Heart left ventricle (tissue), 16 donors: ENCODE results near the gene TMEM120B. TPM values are rescaled to one million over a fixed set of nuclear protein-coding genes. Genes with fewer than 3 reads are reported as not detected.
A peak's percentile ranks its signal among the peaks of the same experiment; 100 is the strongest.

Experiments
- ATAC-seq, 4 donors: fragments of 200-7000 bp; cut with Tn5 transposase; one replicate each; pipeline ENCODE4 v1.9.1; 2020 to 2022; ENCODE audit warnings: moderate library complexity in 4 of 4, mild to moderate bottlenecking in 3 of 4, moderate number of reproducible peaks in 1 of 4
- DNase-seq, 5 donors: peaks; one replicate each; pipeline ENCODE4 v3.0.0-alpha.2; 2020
- H3K27ac ChIP-seq, 12 donors: fragments of 200-600 bp; sonication (generic) in 4 of 12; one replicate each; pipeline versions ENCODE4 v1.5.0 to v1.8.0; 2016 to 2022; ENCODE audit warnings: mild to moderate bottlenecking in 2 of 12
- H3K27me3 ChIP-seq, 9 donors: fragments of 200-600 bp; sonication (generic) in 2 of 9; one replicate each; pipeline versions ENCODE4 v1.5.1 to v1.8.0; 2016 to 2022; ENCODE audit warnings: mild to moderate bottlenecking in 3 of 9
- H3K36me3 ChIP-seq, 9 donors: fragments of 200-600 bp; sonication (generic) in 2 of 9; one replicate each; pipeline versions ENCODE4 v1.5.0 to v1.8.0; 2018 to 2022; ENCODE audit warnings: mild to moderate bottlenecking in 2 of 9
- H3K4me1 ChIP-seq, 12 donors: fragments of 200-600 bp; sonication (generic) in 4 of 12; one replicate each; pipeline versions ENCODE4 v1.5.0 to v1.8.0; 2016 to 2022; ENCODE audit warnings: mild to moderate bottlenecking in 3 of 12
- H3K4me3 ChIP-seq, 12 donors: fragments of 200-600 bp; sonication (generic) in 4 of 12; one replicate each; pipeline versions ENCODE4 v1.5.0 to v1.8.0; 2017 to 2022; ENCODE audit warnings: mild to moderate bottlenecking in 9 of 12, moderate library complexity in 4 of 12
- H3K9me3 ChIP-seq, 12 donors: fragments of 200-600 bp; sonication (generic) in 4 of 12; one replicate each; pipeline versions ENCODE4 v1.5.0 to v1.8.0; 2016 to 2022; ENCODE audit warnings: mild to moderate bottlenecking in 1 of 12
- POLR2A ChIP-seq, 2 donors: fragments of 450-650 bp; IDR thresholded peaks; one replicate each; pipeline ENCODE4 v1.6.1; 2017; ENCODE audit warnings: antibody characterized with exemption in 2 of 2, mild to moderate bottlenecking in 2 of 2, moderate library complexity in 2 of 2
- WGBS, 4 donors: extraction: QIAGEN DNeasy Blood & Tissue Kit in 2 of 4; methylation state at CpG; one replicate each; pipeline versions ENCODE4 v1.1.5 to v1.1.7; 2013 to 2018; 5-methylcytosine and 5-hydroxymethylcytosine counted together
- intact Hi-C, 10 donors: fragments of 100-400 bp; cut with DNase I; formaldehyde crosslinking; loops; one replicate each; pipeline versions ENCODE4 v1.11.1 to v1.14.2; 2022
- polyA plus RNA-seq, 2 donors: library from polyadenylated mRNA; stranded (reverse); fragments of 200-250 nt; gene quantifications; one replicate each; pipeline ENCODE4 v1.2.3, GENCODE V29; 2013
- total RNA-seq, 9 donors: library from RNA; depleted of rRNA in 2 of 9; stranded (reverse); fragments of >200 nt in 2 of 9; fragmentation: NEBNext Ultra II Directional in 3 of 9; extraction: Animal tissue kit (Norgen Biotek cat#: 25700) in 3 of 9; gene quantifications; one replicate each; pipeline versions ENCODE4 v1.1.0 to v1.2.4, GENCODE V29; 2016 to 2023
- TF ChIP-seq, protein P1 (sequence below), 12 donors: fragments of 200-600 bp; sonication (generic) in 4 of 12; IDR thresholded peaks; one replicate each; pipeline versions ENCODE4 v1.5.0 to v1.8.0; 2018 to 2022; ENCODE audit warnings: antibody characterized with exemption in 12 of 12, mild to moderate bottlenecking in 5 of 12
- donor health status: ischemic (EF 13 %, LVEDD 7.1; RV severe dilation, severe dysfunction).
- donor health status: healthy with polysubstance abuse.
- donor health status: DM: no; HTN: yes; CAD: no.
- donor health status: DM: no; HTN: no; CAD: no.
- donor health status: ischemic (EF 25% LVEDD 6.9; RV normal size, moderate dysfunction).
- donor health status: ischemic (EF 25% LVEDD 5.7; RV mildly dilated, moderate dysfunction).
- donor health status: healthy.
- donor health status: DM: yes; HTN: yes; CAD: no.
- donor health status: ischemic (EF 35%, LVEDD 5.7; RV mildly dilated, moderate dysfunction).
- donor health status: nonischemic (EF 11% LVEDD 7.7; RV severe dilation, severe dysfunction).
- donor health status: DM: yes; HTN: yes; CAD: no.
- donor health status: PGD.
- donor health status: ischemic (EF 29% LVEDD 5.4; RV normal size, mild dysfunction).
- donor health status: nonischemic (EF 23%, LVEDD 6.1; RV moderate dilation, normal function).

TMEM120B gene
- total and polyA plus RNA-seq, 11 donors, result 5.8 to 13.2 (median 7.6) TPM

DNA sequence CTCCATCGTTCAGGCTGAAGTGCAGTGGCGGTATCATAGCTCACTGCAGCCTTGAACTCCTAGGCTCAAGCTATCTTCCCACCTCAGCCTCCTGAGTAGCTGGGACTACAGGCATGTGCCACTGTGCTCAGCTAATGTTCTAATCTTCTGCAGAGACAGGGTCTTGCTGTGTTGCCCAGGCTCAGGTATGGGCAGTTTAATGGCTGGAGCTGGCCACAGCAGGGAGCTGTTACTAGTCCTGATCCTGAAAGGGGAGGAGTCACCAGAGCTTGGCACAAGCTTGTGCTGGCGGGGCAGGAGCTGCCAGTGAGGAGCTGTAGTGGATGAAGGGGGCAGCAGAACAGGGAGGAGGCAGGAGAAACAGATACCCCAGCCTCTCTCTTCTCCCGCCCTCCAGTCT lies 10.6 kb downstream of the TMEM120B start:
- DNase-seq, result no peak
- no peaks in the 10 kb centered on the region for H3K4me1 ChIP-seq
- H3K4me3 ChIP-seq, result no peak overlapping the region
- no peak for TF ChIP-seq POLR2A (IDR thresholded peaks at IDR 0.05)
- TF ChIP-seq, protein P1, sequence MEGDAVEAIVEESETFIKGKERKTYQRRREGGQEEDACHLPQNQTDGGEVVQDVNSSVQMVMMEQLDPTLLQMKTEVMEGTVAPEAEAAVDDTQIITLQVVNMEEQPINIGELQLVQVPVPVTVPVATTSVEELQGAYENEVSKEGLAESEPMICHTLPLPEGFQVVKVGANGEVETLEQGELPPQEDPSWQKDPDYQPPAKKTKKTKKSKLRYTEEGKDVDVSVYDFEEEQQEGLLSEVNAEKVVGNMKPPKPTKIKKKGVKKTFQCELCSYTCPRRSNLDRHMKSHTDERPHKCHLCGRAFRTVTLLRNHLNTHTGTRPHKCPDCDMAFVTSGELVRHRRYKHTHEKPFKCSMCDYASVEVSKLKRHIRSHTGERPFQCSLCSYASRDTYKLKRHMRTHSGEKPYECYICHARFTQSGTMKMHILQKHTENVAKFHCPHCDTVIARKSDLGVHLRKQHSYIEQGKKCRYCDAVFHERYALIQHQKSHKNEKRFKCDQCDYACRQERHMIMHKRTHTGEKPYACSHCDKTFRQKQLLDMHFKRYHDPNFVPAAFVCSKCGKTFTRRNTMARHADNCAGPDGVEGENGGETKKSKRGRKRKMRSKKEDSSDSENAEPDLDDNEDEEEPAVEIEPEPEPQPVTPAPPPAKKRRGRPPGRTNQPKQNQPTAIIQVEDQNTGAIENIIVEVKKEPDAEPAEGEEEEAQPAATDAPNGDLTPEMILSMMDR (IDR thresholded peaks at IDR 0.05), result no peak
- no peaks in the 10 kb centered on the region for H3K27me3 ChIP-seq
- ATAC-seq, result peak in 1 of 4 donors; percentile 22
- H3K36me3 ChIP-seq, result peaks cover 0 to 5% (median 0%) of the 10 kb centered on the region in 9 donors
- intact Hi-C loops, result no loop called here
- no peaks in the 10 kb centered on the region for H3K9me3 ChIP-seq
- WGBS, 4 donors, result 94 to 98% (median 95%) methylated on average over 4 of the region's 4 CpGs
- no peak overlapping the region for H3K27ac ChIP-seq

DNA sequence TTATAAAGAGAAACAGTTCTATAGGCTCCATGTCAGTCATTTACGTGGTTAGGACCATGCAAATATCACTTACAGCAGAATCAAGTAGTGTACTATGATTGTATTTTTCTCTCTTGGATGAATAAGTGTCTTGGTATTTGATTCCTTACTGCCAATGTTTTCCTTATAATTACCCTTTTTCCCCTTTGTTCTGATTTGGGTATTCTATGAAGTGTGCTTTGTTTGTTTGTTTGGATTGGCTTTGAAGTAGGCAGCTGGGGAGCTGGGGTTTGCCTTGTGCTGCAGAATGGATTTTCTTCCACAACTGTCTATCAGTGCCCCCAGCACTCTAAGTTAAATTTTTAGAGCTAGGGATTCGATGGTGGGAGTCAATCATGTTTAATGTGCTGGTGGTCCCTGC lies 12.4 kb downstream of the TMEM120B start:
- Histone ChIP-seq H3K27ac (no peak overlapping the region), H3K9me3 (no peaks in the 10 kb centered on the region), H3K4me3 (no peak overlapping the region), H3K4me1 (no peaks in the 10 kb centered on the region), H3K27me3 (no peaks in the 10 kb centered on the region), H3K36me3 (peaks cover 0 to 5% (median 0%) of the 10 kb centered on the region in 9 donors)
- ATAC-seq (no peak), DNase-seq (no peak)
- intact Hi-C loops, result no loop called here
- TF ChIP-seq, protein P1 (IDR thresholded peaks at IDR 0.05), result no peak
- TF ChIP-seq POLR2A (IDR thresholded peaks at IDR 0.05), result no peak
- 92 to 100% (median 96%) methylated on average over 2 of the region's 2 CpGs for WGBS, 4 donors

DNA sequence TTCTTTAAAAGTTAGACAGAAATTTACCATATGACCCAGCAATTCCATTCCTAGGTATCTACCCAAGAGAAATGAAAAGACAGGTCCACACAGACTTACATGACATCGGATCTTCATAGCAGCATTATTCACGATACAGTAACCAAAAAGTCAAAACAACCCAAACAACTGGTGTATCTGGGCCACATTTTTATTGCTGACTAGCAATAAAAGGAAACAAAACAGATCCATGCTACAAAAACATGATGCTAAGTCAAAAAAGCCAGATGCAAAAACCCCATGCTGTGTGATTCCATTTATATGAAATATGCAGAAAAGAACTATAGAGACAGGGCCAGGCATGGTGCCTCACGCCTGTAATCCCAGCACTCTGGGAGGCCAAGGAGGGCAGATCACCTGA lies 12.9 kb downstream of the TMEM120B start:
- no peaks in the 10 kb centered on the region for H3K27me3 ChIP-seq
- no peak overlapping the region for H3K4me3 ChIP-seq
- WGBS, 4 donors, result 97 to 100% (median 97%) methylated on average over 3 of the region's 3 CpGs
- no peaks in the 10 kb centered on the region for H3K4me1 ChIP-seq
- TF ChIP-seq, protein P1 (IDR thresholded peaks at IDR 0.05), result no peak
- TF ChIP-seq POLR2A (IDR thresholded peaks at IDR 0.05), result no peak
- no peaks in the 10 kb centered on the region for H3K9me3 ChIP-seq
- peaks cover 0 to 5% (median 0%) of the 10 kb centered on the region in 9 donors for H3K36me3 ChIP-seq
- DNase-seq (no peak), ATAC-seq (no peak)
- no peak overlapping the region for H3K27ac ChIP-seq
- intact Hi-C loops, result no loop called here

DNA sequence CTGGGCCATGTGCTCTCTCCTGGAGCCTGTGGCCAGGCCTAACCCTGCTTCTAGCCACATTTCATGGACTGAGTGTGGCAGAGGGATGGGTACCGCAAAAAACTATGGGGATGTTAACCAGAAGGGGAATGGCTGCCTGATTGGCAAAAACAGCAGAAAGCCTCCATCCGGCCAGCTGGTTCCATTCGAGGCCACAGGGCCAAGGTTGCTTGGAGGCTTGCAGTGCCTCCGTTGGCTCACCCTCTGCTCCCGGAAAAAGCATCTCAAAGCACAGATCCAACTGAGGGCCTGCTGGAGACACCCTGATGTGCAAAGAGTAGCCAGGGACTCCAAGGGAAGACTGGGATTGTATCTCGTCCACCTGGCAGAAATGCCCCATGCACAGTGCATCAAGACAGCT lies 16.5 kb downstream of the TMEM120B start:
- DNase-seq (no peak), ATAC-seq (no peak)
- Histone ChIP-seq H3K4me1 (no peaks in the 10 kb centered on the region), H3K36me3 (peaks cover 0 to 5% (median 0%) of the 10 kb centered on the region in 9 donors), H3K27me3 (no peaks in the 10 kb centered on the region), H3K27ac (no peak overlapping the region), H3K9me3 (no peaks in the 10 kb centered on the region), H3K4me3 (no peak overlapping the region)
- TF ChIP-seq, protein P1 (IDR thresholded peaks at IDR 0.05), result no peak
- no peak for TF ChIP-seq POLR2A (IDR thresholded peaks at IDR 0.05)
- WGBS, 4 donors, result 80 to 98% (median 95%) methylated on average over 4 to 6 of the region's 6 CpGs
- intact Hi-C loops, result no loop called here
